ENCODE data around the gene PALLD.

The PALLD gene

DNA sequence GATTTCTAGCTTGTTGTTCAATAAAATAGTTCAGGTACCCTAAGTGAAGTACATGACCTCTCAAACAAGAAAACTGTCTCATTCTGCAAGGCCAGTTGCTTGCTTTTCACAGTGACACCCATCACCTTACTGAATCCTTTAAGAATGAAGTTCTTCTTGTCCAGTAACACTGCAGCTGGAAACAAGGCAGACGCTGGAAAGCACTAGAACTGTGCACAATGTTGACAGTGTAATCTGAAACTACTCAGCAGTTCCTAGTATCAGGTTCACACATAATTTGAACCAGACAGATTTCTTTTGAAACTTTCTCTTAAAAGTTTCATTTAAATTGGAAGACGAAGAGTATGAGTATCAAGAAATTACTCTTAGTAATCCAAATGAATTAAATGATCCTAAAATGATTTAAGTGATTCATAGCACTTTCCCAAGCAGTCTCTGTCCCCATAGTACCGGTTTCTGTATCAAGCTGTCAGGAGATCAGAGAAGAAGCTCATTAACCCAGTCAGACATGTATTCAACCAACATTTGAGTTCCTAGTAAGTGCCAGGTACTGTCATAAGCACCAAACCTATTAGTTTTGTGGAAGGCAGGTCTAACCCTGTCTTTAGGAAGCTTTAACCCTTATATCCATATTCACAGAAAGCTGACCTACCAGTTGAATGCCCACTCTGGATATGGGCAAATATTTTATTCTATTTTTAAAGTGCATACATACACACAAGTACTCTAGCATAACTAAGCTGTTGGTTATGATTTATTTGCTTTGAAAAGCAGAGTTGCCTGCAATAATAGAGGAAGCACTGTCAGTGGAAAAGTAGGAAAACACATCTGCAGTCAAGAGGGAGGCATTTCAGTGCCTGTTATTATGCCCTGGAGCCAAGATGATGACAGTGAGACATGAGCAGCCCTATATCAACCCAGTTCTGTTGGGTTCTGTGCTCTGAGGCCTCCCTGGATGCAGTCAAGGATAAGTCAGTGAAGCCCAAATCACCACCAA is 63.6 kb downstream of the PALLD start:
- DNase-seq (ENCODE audit: low spot score) = no peak

DNA sequence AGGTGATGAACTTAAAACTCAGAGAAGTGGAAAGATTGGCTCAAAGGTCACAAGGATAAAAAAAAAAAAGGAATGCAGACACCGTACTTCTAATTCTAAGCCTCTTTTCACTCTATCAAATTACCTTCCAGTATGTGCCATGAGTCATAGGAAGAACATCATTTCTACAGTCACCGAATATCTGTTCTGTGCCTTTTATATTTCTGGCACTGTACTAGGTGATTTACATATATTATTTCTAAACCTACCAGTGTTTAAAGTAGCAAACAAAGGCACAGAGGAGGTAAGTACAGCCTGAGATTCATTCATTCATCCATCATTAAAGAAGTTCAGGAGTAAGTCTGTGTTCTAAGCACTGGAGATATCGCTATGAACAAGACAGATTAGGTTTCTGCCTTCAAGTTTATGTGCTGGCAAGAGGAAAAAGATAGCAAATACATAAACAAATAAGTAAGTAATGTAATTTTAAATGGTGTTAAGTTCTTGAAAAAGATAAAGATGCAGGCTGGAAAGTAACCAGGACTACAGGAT is 65.3 kb downstream of the PALLD start:
- no peak for DNase-seq (ENCODE audit: low spot score)

GRCh38 chr4:168564023-168564422 is 67.2 kb downstream of the PALLD start:
- DNase-seq (ENCODE audit: low spot score) = no peak

- no peak for DNase-seq (ENCODE audit: low spot score)
Measured at GRCh38 chr4:168565130-168565529, 68.3 kb downstream of the PALLD start.

DNA sequence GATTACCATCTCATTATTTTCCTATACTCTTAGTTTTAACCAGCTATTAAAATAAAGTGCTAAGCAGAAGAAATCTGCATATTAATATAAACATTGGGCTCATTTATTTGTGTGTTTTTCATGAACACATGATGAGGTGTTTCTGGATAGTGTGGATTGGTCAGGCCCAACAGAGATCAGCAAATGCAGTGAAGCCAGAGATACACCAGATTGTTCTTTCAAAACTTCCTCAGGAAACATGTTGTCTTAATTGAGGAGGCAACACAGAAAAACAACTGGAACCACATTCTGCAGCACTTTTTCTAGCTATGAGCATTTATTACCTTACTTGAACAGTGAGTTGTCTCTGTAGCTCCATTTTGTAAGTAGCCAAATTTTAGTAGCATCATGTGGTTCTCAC is 69.9 kb downstream of the PALLD start:
- DNase-seq (ENCODE audit: low spot score) = no peak

DNA sequence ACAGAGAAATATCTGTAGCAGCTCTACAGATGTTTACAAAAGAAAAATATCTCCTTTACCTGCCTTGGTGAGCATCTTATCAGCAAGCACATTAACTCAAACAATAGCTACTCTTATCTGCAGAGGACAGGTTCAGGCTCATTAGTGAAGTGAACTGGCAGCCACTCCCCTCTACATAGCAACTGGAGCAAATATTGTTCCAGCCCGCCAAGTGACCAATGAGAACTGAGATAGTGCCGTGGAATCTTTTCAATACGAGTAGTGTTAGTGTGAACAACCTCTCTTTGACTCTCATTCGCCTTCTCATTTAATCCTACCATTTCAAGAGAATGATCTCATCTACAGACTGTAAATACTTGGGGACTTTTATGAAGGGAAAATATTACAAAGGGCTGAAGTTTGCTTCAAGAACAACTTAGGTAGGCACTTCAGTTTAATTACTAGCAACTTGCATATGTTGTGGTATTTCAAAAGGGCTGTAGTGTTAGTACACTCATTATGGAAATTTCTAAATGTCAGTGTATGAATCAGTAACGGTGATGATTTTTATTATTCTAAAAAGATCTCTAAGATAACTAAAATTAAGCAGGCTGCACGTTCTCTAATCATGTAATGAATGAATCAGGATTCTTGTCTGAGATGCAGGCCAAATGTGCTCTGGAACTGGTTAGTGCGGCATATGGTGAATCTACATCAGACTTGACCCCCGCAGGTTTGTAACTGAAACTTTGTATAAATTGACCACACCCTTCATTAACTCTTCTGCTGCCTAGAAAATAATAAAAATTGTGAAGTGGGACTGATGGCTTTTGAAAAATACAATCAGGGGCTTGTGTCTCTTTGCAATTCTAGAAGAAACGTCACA is 72.4 kb downstream of the PALLD start:
- DNase-seq (ENCODE audit: low spot score) = no peak

DNA sequence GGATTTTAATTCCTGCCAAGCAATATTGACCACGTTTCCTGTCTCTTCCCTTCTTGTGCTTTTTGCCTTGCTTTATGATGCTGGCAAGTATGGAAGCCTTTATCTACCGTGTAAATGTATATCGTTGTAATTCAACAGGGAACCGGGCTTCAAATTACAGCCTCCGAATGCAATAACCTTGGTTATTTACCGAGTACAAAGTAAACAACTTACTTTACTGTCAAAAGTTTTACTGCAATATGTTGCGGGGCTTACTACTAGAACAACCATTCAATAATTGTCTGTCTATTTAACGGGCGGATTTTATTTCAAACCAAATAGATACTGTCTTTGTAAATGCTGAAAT is 73.1 kb downstream of the PALLD start:
- DNase-seq (ENCODE audit: low spot score) = no peak

GRCh38 chr4:168570466-168570865 is 73.6 kb downstream of the PALLD start:
- no peak for DNase-seq (ENCODE audit: low spot score)

GRCh38 chr4:168572002-168572401 is 75.2 kb downstream of the PALLD start:
- no peak for DNase-seq (ENCODE audit: low spot score)

DNA sequence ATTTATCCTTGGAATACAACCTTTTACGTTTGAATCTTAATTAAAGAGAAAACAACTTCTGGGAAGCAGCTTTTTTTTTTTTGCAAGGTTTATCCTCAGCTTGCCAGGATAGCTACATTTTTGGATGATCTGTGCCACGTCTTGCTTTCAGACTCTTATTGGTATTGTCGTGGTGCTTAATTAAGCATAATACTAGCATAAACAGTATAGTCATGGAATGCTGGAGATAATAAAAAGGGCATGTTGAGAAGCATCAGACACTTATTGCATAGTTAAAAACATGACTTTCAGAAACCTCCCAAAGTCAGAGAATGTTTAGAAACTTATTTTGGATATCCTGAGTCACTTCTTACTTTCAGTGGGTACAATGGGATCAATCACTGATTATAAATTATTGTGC is 77.0 kb downstream of the PALLD start:
- DNase-seq (ENCODE audit: low spot score) = no peak

- DNase-seq (ENCODE audit: low spot score) = no peak
Measured at GRCh38 chr4:168574581-168575295, 77.9 kb downstream of the PALLD start.

DNA sequence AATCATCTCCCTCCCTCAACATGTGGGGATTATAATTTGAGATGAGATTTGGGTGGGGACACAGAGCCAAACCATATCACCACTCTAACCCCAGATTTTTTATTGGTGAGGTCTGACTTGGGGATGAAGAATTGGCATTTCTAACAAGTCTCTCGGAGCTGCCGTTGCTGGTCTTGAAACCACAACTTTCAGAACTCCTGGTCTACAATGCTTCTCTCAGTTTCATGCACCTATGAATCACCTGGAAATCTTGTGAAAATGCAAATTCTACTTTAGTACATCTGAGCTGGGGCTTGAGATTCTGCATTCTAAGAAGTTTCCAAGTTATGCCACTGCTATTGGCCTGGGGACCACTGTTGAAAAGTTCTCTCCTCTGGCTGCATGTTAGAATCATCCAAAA is 78.6 kb downstream of the PALLD start:
- no peak for DNase-seq (ENCODE audit: low spot score)

DNA sequence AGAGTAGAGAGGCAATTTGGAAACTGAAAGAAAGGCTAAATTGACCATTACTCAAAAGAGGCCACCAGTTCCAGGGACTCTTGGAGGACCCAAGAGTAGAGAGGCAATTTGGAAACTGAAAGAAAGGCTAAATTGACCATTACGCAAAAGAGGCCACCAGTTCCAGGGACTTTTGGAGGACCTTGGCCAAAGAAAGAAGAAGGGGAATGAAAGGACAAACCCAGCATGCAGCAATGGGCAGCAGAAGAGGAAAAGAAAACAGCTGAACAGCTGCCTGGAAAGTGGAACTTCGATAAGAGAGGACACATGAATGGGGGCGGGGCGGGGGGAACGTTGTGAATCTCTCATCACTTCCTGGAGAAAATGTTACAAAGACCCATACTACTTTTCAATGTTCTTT is 80.8 kb downstream of the PALLD start:
- DNase-seq (ENCODE audit: low spot score) = no peak

DNA sequence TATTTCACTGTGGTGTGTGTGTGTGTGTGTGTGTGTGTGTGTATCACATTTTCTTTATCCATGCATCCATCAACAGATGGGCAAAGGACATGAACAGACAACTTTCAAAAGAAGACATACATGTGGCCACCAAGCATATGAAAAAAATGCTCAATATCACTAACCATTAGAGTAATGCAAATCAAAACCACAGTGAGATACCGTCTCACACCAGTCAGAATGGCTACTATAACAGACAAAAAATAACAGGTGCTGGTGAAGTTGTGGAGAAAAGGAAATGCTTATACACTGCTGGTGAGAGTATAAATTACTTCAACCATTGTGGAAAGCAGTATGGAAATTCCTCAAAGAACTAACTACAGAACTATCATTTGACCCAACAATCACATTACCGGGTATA is 83.4 kb downstream of the PALLD start:
- DNase-seq (ENCODE audit: low spot score) = no peak

- no peak for DNase-seq (ENCODE audit: low spot score)
Measured at GRCh38 chr4:168584321-168584771, 87.5 kb downstream of the PALLD start.

DNA sequence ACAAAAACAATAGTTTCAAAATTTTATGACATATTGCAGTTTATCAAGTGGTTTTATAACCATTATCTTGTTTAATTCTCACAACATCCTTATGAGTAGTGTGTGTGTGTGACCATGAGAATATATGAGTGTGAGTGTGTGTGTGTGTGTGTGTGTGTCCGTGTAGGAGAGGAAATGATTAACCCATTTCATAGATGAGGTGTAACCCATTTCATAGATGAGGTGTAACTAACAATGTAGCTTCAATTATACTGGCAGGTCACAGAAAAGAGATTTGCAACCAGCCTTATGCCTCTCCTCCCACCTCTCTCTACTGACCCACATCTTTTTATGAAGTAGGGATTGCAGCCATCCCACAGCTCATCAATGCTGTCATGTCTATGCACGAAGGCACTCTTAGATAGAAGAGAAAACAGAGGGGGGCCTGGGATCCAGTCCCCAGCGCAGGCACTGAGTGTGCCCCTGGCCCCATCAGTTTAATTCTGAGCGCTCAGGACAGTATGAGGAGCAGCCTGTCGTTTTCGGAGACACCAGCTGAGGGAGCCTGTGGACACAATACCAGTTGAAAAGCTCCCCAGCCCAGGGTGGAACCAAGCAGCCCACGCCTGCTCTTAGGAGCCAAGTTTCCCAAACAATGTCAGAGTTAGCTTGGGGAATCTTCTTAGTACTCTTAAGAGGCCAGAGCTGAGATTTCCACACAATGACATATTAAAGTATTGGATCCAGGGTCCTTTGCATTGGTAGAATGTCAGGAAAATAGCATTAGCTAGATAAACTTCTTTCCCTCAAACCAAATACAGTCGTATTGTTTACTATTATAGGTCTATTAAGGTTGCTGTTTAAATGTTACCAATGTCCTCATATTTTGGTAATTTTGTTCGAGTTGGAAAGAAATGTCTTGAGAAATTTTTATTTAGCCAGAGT is 88.6 kb downstream of the PALLD start:
- DNase-seq (ENCODE audit: low spot score) = no peak

- no peak for DNase-seq (ENCODE audit: low spot score)
Measured at GRCh38 chr4:168586926-168587325, 90.1 kb downstream of the PALLD start.

GRCh38 chr4:168587411-168588125 is 90.7 kb downstream of the PALLD start:
- no peak for DNase-seq (ENCODE audit: low spot score)

- DNase-seq (ENCODE audit: low spot score) = no peak
Measured at GRCh38 chr4:168588916-168589531, 92.2 kb downstream of the PALLD start.

DNA sequence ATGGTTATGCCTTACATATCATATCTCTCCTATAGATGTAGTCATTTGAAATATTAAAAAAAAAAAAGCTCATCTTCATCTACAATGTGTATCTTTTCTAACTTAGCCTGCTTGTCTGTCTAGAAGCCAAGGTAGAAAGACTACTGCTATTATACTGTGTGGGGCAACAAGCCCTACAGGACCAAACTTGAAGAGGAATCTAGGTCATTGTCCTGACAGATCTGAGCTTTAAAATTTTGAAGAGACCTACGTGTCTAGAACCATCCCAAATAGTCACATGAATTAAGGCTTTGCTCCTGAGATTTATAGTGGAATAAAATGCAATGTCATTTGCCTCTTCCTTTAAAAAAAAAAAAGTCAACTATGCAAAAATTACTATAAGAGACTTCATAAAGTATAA is 95.8 kb downstream of the PALLD start:
- no peak for DNase-seq (ENCODE audit: low spot score)
